Right ventricle myocardium inferior (tissue), 1 donor: ENCODE results near the gene PARP14. TPM values are rescaled to one million over a fixed set of nuclear protein-coding genes. Genes with fewer than 3 reads are reported as not detected.
"Not testable (repeated sequence)": the region's sequence is repeated elsewhere in the genome, so short reads cannot be mapped to it uniquely, and the experiment has no call there.

Source experiments
- ATAC-seq: fragments of 200-7000 bp; cut with Tn5 transposase; one replicate; pipeline ENCODE4 v1.9.1; 2020; ENCODE audit warnings: mild to moderate bottlenecking, moderate library complexity
- DNase-seq: peaks from one replicate; pipeline ENCODE4 v3.0.0; 2021; ENCODE audit errors: missing footprints
- intact Hi-C: fragments of 100-400 bp; cut with DNase I; formaldehyde crosslinking; loops from one replicate; pipeline ENCODE4 v1.11.0; 2022
- total RNA-seq: library from RNA; stranded (reverse); fragmentation: NEBNext Ultra II Directional; extraction: Animal tissue kit (Norgen Biotek cat#: 25700); gene quantifications from one replicate; pipeline ENCODE4 v1.2.1, GENCODE V29; 2021
- donor health status: DM: no; HTN: yes; CAD: no; lungs with severe emphysema.

Gene PARP14
- total RNA-seq, 1 donor from 2014 or later = 12.0 TPM

GRCh38 chr3:122676759-122677158 lies 3.9 kb upstream of the PARP14 start:
- intact Hi-C loops = loop anchor here (5.0 to 10.0 kb wide), 2 partner anchors 219 to 1132 kb away; partner anchors contain the start of gene POLQ
- DNase-seq (no peak), ATAC-seq (no peak)

GRCh38 chr3:122677216-122677615 lies 3.4 kb upstream of the PARP14 start:
- ATAC-seq (no peak), DNase-seq (no peak)
- intact Hi-C loops = loop anchor here (5.0 to 10.0 kb wide), 2 partner anchors 220 to 1132 kb away; partner anchors contain the start of gene POLQ

- peak; percentile 56 for DNase-seq
- intact Hi-C loops = loop anchor here (5.0 to 10.0 kb wide), 2 partner anchors 221 to 1134 kb away; partner anchors contain the start of gene POLQ
- ATAC-seq = no peak
Measured at GRCh38 chr3:122678506-122678905, 2.1 kb upstream of the PARP14 start.

GRCh38 chr3:122679085-122679881 lies 1.4 kb upstream of the PARP14 start:
- DNase-seq (peak; percentile 85), ATAC-seq (peak; percentile 82)
- intact Hi-C loops = loop anchor here (1.0 to 10.0 kb wide), 4 partner anchors 115 to 1134 kb away; partner anchors contain the start of genes DTX3L, PARP9 and POLQ

GRCh38 chr3:122679882-122680474 lies 661 bp upstream of the PARP14 start:
- ATAC-seq (peak; percentile 53), DNase-seq (peak; percentile 61)
- intact Hi-C loops = loop anchor here (1.0 to 10.0 kb wide), 5 partner anchors 116 to 1135 kb away; partner anchors contain the start of genes DTX3L, FAM162A, PARP9 and POLQ

- intact Hi-C loops = loop anchor here (2.0 kb wide), 1 partner anchor 297 kb away; the partner anchor contains the start of gene FAM162A
- DNase-seq = peak; percentile 59
- no peak for ATAC-seq
Measured at GRCh38 chr3:122681284-122681973, 790 bp downstream of the PARP14 start.

- intact Hi-C loops = loop anchor here (2.0 kb wide), 1 partner anchor 297 kb away; the partner anchor contains the start of gene FAM162A
- DNase-seq (no peak), ATAC-seq (no peak)
Measured at GRCh38 chr3:122681974-122682409, 1.4 kb downstream of the PARP14 start.

- ATAC-seq, intact Hi-C loops, DNase-seq: not testable (repeated sequence)
Measured at GRCh38 chr3:122682778-122683411, 2.3 kb downstream of the PARP14 start.

GRCh38 chr3:122687298-122687697 lies 6.7 kb downstream of the PARP14 start:
- DNase-seq = peak; percentile 69
- ATAC-seq = no peak
- intact Hi-C loops = no loop called here

GRCh38 chr3:122688996-122689395 lies 8.4 kb downstream of the PARP14 start:
- ATAC-seq (no peak), DNase-seq (no peak)
- intact Hi-C loops = no loop called here

GRCh38 chr3:122689587-122689986 lies 8.9 kb downstream of the PARP14 start:
- DNase-seq (no peak), ATAC-seq (no peak)
- intact Hi-C loops = no loop called here

- no peak for ATAC-seq
- no peak for DNase-seq
- intact Hi-C loops = no loop called here
Measured at GRCh38 chr3:122690096-122690495, 9.5 kb downstream of the PARP14 start.

GRCh38 chr3:122691195-122691594 lies 10.6 kb downstream of the PARP14 start:
- intact Hi-C loops = no loop called here
- no peak for ATAC-seq

GRCh38 chr3:122692674-122693073 lies 12.0 kb downstream of the PARP14 start:
- ATAC-seq (no peak), DNase-seq (no peak)
- intact Hi-C loops = no loop called here

More at GRCh38 chr3:122691195-122691594, 10.6 kb downstream of the PARP14 start:
- no peak for DNase-seq

- DNase-seq = no peak
- intact Hi-C loops = no loop called here
- ATAC-seq = no peak
Measured at GRCh38 chr3:122694966-122695365, 14.3 kb downstream of the PARP14 start.

- intact Hi-C loops = no loop called here
- ATAC-seq (no peak), DNase-seq (no peak)
Measured at GRCh38 chr3:122695927-122696561, 15.4 kb downstream of the PARP14 start.

GRCh38 chr3:122697952-122698620 lies 17.4 kb downstream of the PARP14 start:
- DNase-seq = no peak
- intact Hi-C loops = no loop called here

GRCh38 chr3:122700193-122700592 lies 19.6 kb downstream of the PARP14 start:
- intact Hi-C loops = no loop called here
- ATAC-seq = no peak
- DNase-seq = no peak

More at GRCh38 chr3:122697952-122698620, 17.4 kb downstream of the PARP14 start:
- no peak for ATAC-seq
